GM21619 (cell line): ENCODE measurements around the gene TTC7B.
A peak's percentile ranks its signal among the peaks of the same experiment; 100 is the strongest.

Source experiments
- ATAC-seq: cut with Tn5 transposase; IDR thresholded peaks from one replicate; pipeline ENCODE4 v1.9.1; 2021; ENCODE audit not compliant: unreplicated experiment

TTC7B gene

DNA sequence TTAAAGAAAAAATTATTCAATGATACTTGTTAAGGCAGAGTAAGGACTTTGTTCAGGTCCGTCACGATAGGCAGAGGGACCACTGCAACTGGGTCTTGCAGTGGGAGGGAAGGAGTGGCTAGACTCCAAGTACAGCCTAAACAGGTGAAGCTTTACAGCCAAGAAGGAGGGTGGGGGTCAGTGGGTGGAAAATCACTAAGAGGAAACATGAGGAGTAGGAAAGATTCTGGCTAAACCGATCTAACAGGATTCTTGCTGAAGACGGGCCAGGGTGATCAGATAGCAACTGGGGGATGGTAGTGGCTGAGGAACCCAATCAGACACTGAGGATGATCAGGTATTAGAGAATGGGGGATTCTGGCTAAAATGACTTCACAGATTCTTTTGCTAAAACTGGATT, 100.2 kb downstream of the TTC7B start:
- no peak for ATAC-seq

DNA sequence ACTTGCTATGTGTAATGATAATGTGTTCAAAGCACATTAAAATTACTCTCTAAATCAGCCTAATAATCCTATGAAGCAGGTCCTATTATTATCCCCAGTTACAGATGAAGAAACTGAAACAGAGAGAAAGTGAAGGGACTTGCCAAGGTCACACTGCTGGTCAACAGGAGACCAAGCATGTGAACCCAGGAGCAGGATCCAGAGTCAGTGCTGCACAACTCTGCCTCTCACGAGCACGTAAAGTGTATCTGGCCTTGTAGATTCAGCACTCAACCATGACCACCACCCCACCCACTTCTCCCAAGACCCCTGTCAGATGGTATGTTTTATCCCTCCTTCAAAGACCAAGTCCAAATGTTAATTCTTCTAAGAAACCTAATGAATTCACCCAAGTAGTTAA, 100.7 kb downstream of the TTC7B start:
- no peak for ATAC-seq

DNA sequence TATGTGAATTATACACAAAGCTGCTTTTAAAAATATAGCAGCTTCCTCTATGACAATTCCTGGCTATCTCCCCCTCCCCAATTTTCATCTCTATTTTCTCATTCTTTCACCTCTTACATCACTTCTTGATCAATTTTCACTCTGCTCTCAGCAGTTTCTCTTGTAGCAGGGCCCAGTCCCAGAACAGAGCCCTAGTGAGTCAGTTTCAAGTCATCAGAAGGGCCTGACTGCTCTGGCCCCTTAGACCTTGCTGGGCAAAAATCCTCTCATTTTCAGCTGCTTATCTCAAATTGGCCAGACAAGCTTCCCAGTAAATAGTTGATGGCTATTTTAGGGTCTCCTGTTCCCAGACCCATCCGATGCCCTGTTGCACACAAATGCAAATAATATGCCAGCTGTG, 101.4 kb downstream of the TTC7B start:
- no peak for ATAC-seq

DNA sequence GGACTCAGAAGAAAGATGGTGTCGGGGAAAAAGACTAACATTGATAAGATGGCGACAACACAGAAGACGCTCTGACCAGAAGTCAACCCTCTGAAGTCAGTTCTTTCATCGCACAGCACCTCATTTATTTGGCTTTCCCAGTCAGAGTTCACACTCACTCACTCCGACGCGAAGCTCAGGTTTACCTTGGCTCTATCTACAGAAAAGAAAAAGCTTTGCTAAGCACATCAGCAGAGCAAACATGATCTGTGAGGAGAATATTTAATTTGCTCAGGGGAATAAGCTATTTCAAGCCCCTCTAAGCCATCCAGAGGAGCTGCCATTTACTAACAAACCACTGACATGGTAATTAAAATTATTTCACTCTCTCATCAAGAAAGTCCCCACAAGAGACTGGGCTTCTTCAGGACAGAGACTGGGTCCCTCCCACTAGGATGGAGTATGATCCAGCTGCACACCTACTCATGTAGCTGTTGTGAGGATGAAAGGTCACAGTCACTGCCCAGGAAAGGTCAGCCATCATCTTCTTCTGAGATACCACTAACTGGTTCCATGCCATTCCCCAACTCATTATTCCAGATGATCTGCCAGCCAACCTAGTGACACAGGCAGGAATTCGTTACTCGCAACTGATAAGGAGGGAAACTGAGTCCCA, 111.4 kb downstream of the TTC7B start:
- no peak for ATAC-seq

DNA sequence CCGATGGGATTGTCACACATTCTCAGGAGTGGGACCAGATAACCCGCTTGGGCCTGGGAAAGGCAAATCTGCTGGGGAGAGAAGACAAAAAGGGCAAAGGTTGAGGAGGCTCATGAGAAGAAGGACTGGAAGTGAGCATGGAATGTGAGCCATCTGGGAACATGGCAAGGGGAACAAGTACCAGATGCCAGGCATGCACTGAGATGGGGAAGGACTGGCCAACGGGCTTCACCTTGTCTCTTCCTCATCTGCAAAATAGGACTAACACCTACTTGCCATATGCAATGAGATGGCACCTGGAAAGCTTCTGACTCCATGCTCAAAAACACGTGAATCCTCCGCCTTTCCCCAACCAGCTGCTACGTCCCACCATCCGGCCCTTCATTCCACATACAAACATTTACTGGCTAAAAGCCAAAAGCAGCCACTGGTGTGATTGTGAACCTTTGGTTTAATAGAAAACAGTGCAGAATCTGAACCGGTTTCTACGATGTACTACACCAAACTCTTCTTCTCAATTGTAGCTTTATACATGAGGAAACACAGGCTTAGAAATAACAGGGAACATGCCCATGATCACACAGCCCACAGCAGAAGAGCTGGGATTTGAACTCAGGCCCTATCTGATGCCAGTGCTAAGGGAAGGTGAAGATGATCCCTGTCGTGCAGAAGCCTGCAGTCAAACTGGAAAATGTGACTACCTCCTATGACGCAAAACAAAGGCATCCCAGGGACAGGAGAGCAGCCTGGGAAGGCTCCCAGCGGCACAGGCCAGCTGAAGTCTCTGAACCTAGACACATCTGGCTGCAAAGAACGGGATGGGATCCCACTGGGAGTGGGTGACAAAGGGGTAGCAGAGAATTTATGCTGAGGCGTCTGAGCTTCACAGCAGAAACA, 112.1 kb downstream of the TTC7B start:
- no peak for ATAC-seq

DNA sequence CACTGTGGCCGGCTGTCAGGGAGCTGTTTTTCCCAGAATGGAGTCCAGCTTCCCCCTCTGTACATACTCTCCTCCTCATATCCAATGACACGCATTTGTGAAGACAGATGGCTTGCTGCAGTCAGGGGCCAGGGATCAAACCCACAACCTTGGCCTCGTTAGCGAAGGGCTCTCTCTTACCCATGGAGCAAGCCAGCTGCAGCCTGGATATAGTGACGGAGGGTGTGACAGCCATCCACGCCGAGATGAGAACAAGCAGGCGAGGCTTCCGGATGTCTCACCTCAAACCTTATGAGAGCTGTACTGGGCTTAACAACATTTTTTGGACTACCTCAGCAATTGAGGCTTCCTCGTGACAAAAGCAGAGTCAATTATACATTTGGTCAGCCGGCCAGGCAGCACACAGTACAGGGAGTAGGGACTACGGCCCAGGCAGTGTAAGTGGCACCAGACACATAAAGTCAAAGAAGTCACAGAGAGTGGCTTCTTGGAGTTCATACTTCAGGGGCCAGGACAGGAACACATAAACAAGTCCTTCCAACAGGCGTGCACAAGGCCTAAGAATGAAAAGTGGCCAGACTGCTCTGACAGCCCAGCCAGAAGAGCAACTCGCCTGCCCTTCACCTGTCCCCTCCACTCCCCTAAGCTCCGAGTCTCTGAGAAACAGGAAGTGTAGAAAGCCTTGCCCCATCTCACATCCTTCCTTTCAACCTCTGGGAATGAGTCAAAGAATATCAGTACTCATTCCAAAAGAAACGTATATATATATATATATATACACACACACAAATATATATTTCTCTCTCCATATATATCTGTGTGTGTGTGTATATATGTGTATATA, 115.1 kb downstream of the TTC7B start:
- ATAC-seq: no peak

DNA sequence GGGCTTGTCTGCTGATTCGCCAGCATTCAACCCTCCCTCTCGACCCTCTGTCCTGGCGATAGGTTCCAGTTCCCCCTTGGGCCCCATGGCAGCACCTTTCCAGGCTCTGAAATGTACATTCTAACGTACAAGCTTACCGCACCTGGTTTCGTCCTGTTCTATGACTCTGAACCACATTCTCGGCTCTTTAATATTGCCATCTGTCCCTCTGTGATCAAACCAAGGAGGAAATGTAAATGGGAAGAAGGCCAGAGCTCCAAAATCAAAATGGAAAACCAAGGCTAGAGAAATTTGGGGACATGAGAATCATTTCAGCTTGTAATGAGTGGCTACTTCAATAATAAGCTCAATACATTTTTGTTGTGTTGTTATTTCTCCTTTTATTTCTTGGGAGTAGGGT, 117.2 kb downstream of the TTC7B start:
- no peak for ATAC-seq

DNA sequence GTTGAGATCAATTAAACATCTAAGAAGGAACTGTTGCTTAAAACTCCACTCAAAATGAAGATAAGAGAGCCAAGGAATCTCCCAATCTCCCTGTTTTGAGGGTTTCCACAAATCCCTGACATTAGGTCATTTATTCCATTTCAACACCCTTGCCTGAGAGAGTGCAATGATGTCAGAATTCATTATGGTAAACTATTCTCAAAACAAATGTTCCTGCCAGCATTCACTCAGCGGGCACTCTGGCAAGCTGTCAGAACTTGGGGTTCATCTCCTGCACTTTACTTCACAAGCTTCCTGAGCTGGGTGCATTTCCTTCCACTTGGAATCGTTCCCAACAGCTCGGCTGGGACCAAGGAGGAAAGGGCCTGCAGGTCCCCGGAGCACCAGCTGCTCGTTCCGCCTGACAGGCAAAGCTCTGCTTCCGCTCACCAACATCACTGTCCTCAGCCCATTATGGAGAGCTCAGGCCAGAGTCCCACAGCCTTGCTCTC, 117.8 kb downstream of the TTC7B start:
- no peak for ATAC-seq

DNA sequence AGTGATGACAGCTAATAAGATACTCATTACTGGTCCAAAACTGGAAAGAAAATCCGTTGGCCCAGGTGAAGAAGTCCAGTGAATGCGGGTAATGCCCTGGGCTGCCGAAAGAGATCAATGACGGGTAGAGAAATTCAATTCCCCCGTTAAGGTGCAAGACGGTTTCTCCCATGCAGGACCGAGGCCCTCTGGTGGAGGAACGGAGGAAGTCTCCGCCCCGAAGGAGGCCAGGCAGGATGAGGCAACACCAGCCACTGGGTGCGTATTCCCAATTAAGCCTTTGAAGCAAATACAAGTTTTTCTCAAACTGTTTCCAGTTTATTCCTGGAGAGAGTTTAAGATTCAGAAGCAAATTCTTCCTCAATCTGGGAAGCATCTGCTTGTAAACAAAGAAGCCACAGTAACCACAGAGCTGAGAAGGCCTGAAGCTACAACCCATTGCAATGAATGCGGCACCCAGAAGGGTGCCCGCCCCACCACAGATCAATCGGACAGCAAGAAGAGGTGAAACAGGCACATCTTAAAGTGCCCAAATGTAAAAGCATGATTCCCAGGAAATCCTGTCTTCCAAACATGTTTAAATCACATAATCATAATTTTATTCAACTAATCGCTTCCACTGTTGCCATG, 118.5 kb downstream of the TTC7B start:
- ATAC-seq: peak; percentile 88

DNA sequence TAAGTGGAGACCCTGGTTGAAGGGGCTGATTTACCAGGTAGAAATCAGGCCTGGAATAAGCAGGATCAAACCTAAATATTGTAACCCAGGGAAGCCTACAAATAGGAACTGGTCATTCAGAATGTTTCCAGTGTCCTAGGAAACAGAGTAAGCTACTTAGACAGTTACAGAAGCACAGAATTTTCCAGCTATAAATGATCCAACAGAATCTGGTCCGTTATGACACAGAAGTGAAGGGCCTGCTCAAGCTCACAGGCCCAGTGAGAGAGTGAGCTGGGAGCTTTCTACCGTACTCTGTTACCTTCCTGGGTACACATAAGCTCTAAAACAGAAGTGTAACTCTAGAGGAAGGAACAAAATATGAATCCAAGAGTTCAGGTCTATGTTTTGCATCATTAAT, 119.1 kb downstream of the TTC7B start:
- peak; percentile 6 for ATAC-seq

DNA sequence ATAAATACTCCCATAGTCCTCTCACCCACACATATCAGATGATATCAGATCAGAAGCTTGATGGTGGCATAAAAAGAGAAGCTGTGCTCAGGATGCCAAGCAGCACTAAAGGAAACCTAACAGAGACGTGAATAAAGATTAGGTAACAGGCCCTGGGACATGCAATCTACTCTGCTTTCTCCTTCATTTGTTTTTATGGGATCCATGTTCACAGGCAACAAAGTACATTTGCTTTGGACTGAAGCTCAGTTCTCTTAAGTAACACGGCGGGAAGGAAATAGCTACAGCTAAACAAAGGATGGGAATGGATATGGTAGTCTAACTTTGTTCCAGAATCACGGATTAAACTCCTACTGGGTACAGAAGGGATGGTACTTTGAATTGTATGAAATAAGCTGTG, 119.5 kb downstream of the TTC7B start:
- ATAC-seq: no peak

DNA sequence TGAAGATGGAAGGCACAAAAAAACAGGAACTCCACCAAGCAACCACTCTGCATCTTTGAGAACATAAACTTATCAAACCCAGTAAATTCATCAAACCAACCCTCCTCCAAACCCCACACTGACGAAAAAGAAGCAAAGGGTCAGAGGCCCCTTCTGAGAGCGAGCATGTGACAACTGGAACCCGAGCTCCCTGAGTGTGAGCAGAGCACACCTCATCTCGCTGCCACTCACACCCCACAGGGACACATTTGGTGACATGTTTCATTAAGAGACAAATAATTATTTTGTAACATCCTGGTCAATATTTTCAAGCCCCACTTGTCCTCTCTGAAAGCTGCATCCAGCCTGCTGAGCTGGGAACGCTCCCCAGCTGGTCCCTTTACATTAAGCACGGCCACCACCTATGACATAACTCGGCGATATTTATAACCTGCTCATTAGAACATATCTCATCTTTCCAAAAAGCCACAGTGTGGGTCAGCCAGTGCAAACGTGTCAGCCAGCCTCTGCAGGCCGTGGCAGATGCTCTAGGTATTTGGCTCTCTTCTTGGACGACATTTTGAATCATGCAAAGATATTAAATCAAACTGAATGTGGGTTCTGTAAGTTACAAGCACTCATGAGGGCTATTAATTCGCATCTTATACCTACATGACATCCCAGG, 120.1 kb downstream of the TTC7B start:
- no peak for ATAC-seq

DNA sequence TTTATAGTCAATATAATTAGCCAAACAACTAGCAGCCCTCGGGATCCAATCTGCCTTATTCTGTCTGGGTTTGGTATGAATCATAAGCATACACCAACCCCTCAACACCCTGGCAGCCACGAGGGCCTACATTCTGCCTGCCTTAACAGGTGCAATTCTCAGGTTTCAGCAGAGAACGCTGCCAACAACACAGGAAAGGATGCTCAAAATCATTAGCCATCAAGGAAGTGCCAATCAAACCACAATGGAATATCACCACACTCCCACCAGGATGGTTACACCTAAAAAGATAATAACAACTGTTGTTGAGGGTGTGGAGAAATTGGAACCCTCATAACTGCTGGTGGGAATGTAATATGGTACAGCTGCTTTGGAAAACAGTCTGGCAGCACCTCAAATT, 122.8 kb downstream of the TTC7B start:
- ATAC-seq: no peak

DNA sequence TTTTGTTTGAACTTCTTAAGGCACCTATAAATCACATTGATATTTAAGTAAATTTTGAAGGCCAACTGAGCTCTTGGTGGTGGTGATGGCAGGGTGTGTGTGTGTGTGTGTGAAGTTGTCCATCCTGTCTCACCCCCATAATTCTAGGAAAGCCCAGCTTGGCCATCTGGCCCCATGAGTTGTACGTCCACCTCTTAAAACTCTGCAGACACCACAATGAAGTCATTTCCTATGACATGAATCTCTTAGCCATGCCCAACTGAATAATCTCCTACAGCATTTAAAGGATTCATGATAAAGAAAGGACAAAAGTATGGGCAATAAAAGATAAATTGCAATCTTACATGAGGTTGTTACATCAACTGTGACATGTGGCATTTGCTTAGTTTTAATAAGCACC, 123.4 kb downstream of the TTC7B start:
- ATAC-seq: no peak

DNA sequence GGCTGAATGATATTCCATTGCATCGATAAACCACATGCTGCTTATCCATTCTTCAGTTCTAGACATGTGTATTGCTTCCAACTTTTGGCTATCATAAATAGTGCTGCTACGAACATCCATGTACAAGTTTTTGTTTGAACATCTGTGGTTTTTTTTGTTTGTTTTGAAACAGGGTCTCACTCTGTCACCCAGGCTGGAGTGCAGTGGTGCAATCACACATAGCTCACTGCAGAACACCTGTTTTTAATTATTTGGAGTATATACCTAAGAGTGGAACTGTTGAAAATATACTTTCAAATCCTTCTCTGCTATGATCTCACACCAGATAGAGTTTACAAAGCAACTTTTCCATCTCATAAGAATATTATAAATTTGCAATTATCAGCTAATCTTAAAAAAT, 124.2 kb downstream of the TTC7B start:
- no peak for ATAC-seq

DNA sequence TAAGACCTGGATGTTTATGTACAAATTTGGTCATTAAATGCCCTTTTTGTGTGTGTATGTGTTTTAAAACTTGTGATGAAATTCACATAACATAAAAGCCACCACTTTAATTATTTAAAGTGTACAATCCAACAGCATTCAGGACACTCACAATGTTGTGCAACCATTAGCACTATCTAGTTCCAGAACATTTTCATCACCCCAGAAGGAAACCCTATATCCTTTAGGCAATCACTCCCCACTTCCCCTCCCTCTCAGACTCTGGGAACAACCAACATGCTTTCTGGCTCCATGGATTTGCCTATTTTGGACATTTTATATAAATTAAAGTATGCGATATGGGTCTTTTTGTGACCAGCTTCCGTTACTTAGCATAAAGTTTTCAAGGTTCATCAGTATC, 124.6 kb downstream of the TTC7B start:
- no peak for ATAC-seq

DNA sequence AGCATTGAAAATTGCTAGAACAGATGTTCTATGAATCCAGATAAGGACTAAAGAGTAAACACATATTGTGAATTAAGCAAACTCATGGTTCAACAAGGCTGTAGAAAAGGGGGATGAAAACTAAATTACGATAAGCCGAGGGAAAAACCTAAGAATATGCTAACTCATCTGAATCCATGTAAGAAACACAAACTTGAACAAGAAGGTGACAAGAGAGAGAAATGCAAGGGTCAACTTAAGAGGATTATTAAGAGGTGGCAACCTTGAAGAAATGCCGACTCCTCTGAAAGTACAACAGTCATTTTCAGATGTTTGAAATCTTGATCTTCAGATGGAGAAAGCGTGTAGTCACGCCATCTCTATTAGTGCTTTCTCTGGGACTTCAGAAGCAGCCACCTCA, 128.6 kb downstream of the TTC7B start:
- ATAC-seq: no peak

DNA sequence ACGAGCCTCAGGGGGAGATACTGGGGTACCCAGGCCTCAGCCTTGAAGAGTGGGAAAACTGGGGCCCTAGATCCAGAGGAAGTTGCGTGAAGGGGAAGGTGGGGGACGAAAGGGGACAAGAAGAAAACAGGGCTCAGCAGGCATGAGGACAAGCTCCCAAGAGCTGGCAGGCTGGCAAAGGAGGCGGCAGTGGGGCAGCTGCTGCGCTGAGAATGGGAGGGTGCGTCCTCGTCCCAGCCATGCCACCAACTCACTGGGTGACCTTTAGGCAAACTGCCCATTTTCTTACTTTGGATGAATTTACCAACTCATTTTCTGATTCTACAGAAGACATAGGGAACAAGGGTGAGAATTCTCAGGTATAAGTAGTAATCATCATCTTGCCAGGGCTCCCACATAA, 133.6 kb downstream of the TTC7B start:
- ATAC-seq: no peak

DNA sequence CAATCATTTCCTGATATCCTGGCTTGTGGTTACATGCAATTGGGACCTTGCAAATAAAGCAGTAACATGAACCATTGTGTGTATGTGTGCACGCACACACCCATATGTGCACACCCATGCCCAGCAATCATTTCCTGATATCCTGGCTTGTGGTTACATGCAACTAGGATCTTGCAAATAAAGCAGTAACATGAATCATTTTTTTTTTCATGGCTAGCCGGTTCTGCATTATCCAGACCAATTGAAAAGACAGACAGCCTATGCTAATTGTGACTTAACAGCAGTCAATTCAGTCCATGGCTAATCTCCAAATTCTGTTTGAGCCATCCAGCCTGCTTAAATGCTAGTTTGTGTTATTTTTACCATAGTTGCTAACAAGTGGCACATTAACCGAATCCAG, 134.3 kb downstream of the TTC7B start:
- no peak for ATAC-seq

DNA sequence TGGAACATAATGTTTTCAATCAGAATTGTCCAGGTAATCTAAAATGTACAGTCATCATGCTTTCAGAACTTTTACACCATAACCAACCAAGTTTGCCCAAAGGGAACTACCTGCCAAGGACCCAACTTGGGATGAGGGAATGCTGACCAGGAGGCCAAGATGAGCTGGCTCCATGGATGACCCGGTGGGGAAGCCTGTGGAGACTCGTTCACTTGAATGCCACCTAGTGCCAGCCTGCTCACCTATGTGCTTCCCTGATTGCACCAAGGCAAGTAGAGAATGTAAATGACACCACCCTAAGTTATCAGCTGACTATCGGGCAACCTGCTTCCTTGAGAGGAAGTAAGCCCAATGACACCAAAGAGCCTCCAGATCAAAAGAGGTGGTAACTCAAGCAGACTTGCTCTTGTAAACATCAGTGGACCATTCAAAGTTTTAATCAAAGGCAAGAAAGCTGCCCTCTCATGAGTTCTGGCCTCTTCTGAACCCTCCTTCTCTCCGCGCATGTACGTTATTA, 137.3 kb downstream of the TTC7B start:
- no peak for ATAC-seq
